ENCODE results near the gene CDK8. TPM values are rescaled to one million over a fixed set of nuclear protein-coding genes. Genes with fewer than 3 reads are reported as not detected.

Gene CDK8
- total RNA-seq (2014; rRNA removed; shearing (Covaris generic)) (11.6 and 16.8 TPM in 2 replicates), total RNA-seq (2022) (20.4 and 22.3 TPM in 2 replicates), Bru-seq, nascent RNA (percentile 78 among the genes with signal in this experiment), BruChase-seq, experiment 1, labeled RNA remaining after a 6-hour chase (percentile 74 among the genes with signal in this experiment), BruChase-seq, experiment 2, labeled RNA remaining after a 2-hour chase (percentile 72 among the genes with signal in this experiment)
- long read RNA-seq, transcript CDK8-201 (13 exons, 3,055 nt): major isoform, 9 of 24 reads
- long read RNA-seq, partial matches to known transcripts: 4 of 24 reads
- long read RNA-seq, other reads (novel, unspliced or antisense): 10 of 24 reads

DNA sequence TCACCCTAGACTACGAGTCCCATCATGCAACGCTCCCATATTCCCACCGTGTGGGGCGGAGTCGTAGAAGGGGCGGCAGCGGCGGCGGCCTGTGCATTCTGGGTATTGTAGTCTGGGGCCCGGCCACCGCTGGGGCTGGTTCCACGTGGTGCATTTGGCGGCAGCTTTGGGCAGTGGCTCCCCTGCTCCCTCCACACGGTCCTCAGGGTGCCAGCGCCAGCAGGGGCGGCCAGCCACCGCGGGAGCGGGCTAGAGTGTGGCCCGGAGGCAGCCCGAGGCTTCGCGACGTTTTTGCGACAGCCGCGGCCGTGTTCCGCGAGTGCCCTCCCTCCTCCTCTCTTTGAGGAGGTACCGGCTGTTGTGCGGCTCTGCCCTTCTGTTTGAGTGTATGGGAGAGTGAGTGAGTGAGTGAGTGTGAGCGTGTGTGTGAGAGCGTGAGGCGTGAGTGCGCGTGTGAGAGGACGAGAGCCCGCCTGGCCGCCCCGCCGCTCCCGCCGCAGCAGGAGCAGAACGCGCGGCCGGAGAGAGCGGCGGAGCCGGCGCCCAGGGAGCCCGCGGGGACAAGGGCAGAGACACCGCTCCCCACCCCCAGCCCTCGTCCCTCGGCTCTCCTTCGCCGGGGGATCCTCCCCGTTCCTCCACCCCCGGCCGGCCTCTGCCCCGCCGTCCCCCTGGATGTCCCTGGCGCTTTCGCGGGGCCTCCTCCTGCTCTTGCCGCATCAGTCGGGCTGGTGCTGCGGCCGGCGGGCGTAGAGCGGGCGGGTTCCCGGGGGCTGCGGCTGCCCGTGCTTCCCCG is at the start of gene CDK8:
TSS of gene CDK8 (plus strand) at position 343 of the 796 bp plus-strand sequence. CDS start 513 bp downstream, outside the sequence.
- Histone ChIP-seq H3K36me3 (ENCODE audit: insufficient read depth, low read length) (no peaks in the 10 kb centered on the region), H3K9me3 (ENCODE audit: low read length) (no peaks in the 10 kb centered on the region), H4K20me1 (ENCODE audit: insufficient read depth, low read length) (peaks cover 36% of the 10 kb centered on the region), H3K4me3 (ENCODE audit: low read depth, low read length, poor library complexity, severe bottlenecking) (peak within 1 kb of the TSS; percentile 83), H3K79me2 (ENCODE audit: insufficient read depth, low read depth, low read length) (peaks cover 45% of the 10 kb centered on the region), H3K4me2 (ENCODE audit: low read length) (peak within 1 kb of the TSS; percentile 81), H3K9me2 (ENCODE audit: insufficient read depth, low read length) (no peaks in the 10 kb centered on the region), H3K4me1 (ENCODE audit: insufficient read depth, low read length, poor library complexity, severe bottlenecking) (peaks cover 29% of the 10 kb centered on the region), H3K27ac (ENCODE audit: low read depth, low read length, poor library complexity, severe bottlenecking) (peak within 1 kb of the TSS; percentile 68), H2AFZ (ENCODE audit: low read length) (peak within 1 kb of the TSS; percentile 98)
- BruUV-seq (replicated peaks): no TSS peak
- DNase-seq (ENCODE audit: low spot score): peak; percentile 93
- intact Hi-C loops (cut with micrococcal nuclease; ENCODE audit: unreplicated experiment): loop anchor here (1.0 to 10.0 kb wide), 3 partner anchors 33 to 241 kb away; no protein-coding TSS in a partner anchor
- TF ChIP-seq, protein P1, sequence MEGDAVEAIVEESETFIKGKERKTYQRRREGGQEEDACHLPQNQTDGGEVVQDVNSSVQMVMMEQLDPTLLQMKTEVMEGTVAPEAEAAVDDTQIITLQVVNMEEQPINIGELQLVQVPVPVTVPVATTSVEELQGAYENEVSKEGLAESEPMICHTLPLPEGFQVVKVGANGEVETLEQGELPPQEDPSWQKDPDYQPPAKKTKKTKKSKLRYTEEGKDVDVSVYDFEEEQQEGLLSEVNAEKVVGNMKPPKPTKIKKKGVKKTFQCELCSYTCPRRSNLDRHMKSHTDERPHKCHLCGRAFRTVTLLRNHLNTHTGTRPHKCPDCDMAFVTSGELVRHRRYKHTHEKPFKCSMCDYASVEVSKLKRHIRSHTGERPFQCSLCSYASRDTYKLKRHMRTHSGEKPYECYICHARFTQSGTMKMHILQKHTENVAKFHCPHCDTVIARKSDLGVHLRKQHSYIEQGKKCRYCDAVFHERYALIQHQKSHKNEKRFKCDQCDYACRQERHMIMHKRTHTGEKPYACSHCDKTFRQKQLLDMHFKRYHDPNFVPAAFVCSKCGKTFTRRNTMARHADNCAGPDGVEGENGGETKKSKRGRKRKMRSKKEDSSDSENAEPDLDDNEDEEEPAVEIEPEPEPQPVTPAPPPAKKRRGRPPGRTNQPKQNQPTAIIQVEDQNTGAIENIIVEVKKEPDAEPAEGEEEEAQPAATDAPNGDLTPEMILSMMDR (conservative IDR thresholded peaks at IDR 0.05; ENCODE audit: low read length): no peak
- no peak for TF ChIP-seq EZH2phosphoT487 (IDR thresholded peaks at IDR 0.05; ENCODE audit: borderline replicate concordance, low read depth, low read length)
- ChIA-PET CTCF (ENCODE audit: unreplicated experiment) (no interaction called here), POLR2A (interaction anchor here (0.6 to 1.6 kb wide), 5 partner anchors 10 to 35 kb away, joined by 3 to 5 read pairs (median 4); no protein-coding TSS in a partner anchor)

- Histone ChIP-seq H4K20me1 (ENCODE audit: insufficient read depth, low read length) (no peaks in the 10 kb centered on the region), H3K4me3 (ENCODE audit: low read depth, low read length, poor library complexity, severe bottlenecking) (no peak overlapping the region), H3K79me2 (ENCODE audit: insufficient read depth, low read depth, low read length) (no peaks in the 10 kb centered on the region), H3K4me1 (ENCODE audit: insufficient read depth, low read length, poor library complexity, severe bottlenecking) (no peaks in the 10 kb centered on the region), H3K9me3 (ENCODE audit: low read length) (no peaks in the 10 kb centered on the region), H2AFZ (ENCODE audit: low read length) (no peak overlapping the region), H3K9me2 (ENCODE audit: insufficient read depth, low read length) (no peaks in the 10 kb centered on the region), H3K36me3 (ENCODE audit: insufficient read depth, low read length) (peaks cover 63% of the 10 kb centered on the region), H3K4me2 (ENCODE audit: low read length) (no peak overlapping the region), H3K27ac (ENCODE audit: low read depth, low read length, poor library complexity, severe bottlenecking) (no peak overlapping the region)
- no peak for DNase-seq (ENCODE audit: low spot score)
- ChIA-PET CTCF (ENCODE audit: unreplicated experiment) (no interaction called here), POLR2A (no interaction called here)
- intact Hi-C loops (cut with micrococcal nuclease; ENCODE audit: unreplicated experiment): no loop called here
- no TSS peak for BruUV-seq (replicated peaks)
- no peak for TF ChIP-seq EZH2phosphoT487 (IDR thresholded peaks at IDR 0.05; ENCODE audit: borderline replicate concordance, low read depth, low read length)
- TF ChIP-seq, protein P1 (conservative IDR thresholded peaks at IDR 0.05; ENCODE audit: low read length): no peak
Measured at GRCh38 chr13:26208287-26208686, 45.6 kb upstream of the CDK8 start.
